Measurements from ENCODE around the gene UBQLN2.
"Not testable (repeated sequence)": the region's sequence is repeated elsewhere in the genome, so short reads cannot be mapped to it uniquely, and the experiment has no call there.

The UBQLN2 gene

GRCh38 chrX:56563231-56564161 lies at the start of gene UBQLN2:
Gene UBQLN2 (plus strand): TSS chrX:56563627. CDS start chrX:56563874, 247 bp downstream.
- peak; percentile 85 for DNase-seq

DNA sequence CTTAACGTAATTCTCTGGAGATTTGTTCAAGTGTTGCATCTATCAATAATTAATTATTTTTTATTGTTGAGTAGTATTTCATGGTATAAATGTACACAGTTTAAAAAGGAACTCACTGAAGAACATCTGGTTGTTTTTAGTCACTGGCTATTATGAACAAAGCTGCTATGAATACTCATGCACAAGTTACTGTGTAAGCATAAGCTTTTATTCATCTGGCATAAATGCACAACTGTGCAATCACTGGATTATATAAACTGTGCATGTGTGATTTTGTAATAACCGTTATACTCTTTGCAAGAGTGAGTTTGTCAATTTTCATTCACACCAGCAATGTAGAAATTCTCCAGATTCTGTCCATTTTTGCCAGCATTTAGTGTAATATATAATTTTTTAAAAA lies 43.8 kb upstream of the UBQLN2 start:
- DNase-seq = no peak

DNA sequence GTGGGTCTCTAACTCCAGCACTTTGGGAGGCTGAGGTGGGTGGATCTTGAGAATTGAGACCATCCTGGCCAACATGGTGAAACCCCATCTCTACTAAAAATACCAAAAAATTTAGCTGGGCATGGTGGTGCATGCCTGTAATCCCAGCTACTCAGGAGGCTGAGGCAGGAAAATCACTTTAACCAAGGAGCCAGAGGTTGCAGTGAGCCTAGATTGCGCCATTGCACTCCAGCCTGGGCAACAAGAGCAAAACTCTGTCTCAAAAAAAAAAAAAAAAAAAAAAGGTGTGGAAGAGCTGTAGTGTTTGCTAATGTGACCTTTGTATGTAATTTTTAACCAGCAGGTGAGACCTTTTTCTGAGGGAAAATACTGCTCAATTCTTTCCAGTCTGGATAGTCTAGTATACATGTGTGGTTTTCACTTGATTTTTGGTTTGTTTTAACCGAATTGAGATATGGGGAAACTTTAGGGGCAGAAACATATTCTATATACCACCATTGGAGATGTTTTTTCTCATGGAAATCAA lies 33.9 kb upstream of the UBQLN2 start:
- not testable (repeated sequence) for DNase-seq

- DNase-seq = no peak
These were observed 33.4 kb upstream of the UBQLN2 start for GRCh38 chrX:56530011-56530410.

- DNase-seq = no peak
These were observed 12.8 kb upstream of the UBQLN2 start for GRCh38 chrX:56550667-56551066.

DNA sequence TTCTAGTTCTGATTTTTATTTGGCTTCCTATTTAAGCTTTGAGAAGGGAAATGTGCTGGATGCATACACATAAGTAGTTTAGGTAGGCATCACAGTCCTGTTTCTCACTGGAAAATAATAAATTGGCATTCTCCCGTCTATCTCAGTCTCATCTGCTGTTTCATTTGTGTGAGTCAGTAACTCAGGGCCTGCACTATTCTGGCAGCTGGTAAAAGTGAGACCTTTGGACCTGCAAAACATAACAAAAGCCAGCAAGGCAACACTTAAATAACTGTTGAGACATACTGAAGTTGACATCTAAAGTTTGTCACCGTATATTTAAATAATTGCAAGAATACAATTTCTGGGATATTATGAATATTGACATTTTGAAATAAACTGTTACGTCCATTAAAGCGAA lies 8.6 kb upstream of the UBQLN2 start:
- DNase-seq = no peak

GRCh38 chrX:56557376-56557929 lies 6.0 kb upstream of the UBQLN2 start:
- DNase-seq = no peak

DNA sequence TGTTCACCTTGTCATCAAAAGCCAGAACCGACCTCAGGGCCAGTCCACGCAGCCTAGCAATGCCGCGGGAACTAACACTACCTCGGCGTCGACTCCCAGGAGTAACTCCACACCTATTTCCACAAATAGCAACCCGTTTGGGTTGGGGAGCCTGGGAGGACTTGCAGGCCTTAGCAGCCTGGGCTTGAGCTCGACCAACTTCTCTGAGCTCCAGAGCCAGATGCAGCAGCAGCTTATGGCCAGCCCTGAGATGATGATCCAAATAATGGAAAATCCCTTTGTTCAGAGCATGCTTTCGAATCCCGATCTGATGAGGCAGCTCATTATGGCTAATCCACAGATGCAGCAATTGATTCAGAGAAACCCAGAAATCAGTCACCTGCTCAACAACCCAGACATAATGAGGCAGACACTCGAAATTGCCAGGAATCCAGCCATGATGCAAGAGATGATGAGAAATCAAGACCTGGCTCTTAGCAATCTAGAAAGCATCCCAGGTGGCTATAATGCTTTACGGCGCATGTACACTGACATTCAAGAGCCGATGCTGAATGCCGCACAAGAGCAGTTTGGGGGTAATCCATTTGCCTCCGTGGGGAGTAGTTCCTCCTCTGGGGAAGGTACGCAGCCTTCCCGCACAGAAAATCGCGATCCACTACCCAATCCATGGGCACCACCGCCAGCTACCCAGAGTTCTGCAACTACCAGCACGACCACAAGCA lies 898 bp downstream of the UBQLN2 start:
- peak; percentile 31 for DNase-seq

- peak; percentile 3 for DNase-seq
These were observed 1.8 kb downstream of the UBQLN2 start for GRCh38 chrX:56564921-56565840.

DNA sequence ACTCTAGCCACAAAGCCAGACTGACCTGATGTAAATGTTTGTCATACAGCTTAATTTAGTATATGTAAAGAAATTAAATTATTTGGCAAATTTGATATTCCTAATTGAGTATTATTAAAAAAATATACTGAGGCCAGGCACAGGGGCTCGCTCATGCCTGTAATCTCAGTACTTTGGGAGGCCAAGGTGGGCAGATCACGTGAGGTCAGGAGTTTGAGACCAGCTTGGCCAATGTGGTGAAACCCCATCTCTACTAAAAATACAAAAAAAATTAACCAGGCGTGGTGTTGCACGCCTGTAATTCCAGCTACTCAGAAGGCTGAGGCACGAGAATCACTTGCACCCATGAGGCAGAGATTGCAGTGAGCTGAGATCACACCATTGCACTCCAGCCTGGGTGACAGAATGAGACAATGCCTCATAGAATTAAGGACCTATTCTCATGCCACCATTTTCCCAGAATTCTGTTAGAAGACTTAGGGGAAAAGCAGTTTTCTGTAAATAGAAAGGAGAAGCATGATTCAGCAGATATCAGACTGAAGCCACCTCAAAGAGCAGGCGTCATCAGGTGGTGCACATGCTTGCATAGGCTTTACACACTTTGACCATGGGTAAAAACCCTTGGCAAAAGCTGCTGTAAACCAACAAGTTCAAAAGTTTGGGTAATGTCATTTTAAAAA lies 6.1 kb downstream of the UBQLN2 start:
- no peak for DNase-seq

GRCh38 chrX:56572975-56573374 lies 9.5 kb downstream of the UBQLN2 start:
- DNase-seq = no peak

DNA sequence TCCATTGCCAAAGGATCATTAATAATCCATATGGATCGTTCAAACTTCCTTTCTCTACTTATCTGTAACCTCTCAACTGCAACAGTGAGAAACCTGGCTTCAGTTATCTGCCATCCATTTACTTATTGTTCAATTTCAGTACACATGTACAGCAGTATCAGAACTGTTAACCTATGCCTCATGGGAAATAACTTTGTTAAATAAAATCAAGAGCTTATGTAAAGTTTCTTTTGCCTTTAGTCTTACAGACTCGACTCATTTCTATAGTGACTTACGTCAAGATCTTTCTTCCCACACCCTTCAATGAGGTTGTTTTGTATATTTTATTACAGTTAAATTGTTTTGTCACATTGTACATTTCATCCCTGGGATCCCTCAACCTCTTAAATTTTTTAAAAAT lies 11.4 kb downstream of the UBQLN2 start:
- DNase-seq = no peak

GRCh38 chrX:56576721-56577120 lies 13.3 kb downstream of the UBQLN2 start:
- no peak for DNase-seq

- DNase-seq = no peak
These were observed 25.2 kb downstream of the UBQLN2 start for GRCh38 chrX:56588397-56589188.

DNA sequence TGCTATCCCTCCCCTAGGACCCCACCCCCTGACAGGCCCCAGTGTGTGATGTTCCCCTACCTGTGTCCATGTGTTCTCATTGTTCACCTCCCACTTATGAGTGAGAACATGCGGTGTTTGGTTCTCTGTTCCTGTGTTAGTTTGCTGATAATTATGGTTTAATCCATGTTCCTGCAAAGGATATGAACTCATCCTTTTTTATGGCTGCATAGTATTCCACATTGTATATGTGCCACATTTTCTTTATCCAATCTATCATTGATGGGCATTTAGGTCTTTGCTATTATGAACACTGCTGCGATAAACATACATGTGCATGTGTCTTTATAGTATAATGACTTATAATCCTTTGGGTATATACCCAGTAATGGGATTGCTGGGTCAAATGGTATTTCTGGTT lies 28.4 kb downstream of the UBQLN2 start:
- not testable (repeated sequence) for DNase-seq

GRCh38 chrX:56600141-56600540 lies 36.7 kb downstream of the UBQLN2 start:
- DNase-seq = no peak

DNA sequence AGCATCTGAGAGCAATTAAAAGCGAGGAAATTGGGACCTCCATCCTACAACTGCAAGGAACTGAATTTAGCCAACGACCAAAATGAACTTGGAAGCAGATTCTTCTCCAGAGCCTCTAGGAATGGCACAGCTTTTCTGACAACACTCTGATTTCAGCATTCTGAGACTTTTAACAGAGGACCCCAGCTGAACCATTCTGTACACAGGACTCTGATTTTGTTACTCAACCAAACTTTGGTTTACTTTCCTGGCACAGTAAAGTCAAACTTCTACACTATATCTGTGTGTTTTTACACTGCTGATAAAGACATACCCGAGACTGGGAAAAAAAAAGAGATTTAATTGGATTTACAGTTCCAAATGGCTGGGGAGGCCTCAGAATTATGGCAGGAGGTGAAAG lies 37.6 kb downstream of the UBQLN2 start:
- DNase-seq = no peak

DNA sequence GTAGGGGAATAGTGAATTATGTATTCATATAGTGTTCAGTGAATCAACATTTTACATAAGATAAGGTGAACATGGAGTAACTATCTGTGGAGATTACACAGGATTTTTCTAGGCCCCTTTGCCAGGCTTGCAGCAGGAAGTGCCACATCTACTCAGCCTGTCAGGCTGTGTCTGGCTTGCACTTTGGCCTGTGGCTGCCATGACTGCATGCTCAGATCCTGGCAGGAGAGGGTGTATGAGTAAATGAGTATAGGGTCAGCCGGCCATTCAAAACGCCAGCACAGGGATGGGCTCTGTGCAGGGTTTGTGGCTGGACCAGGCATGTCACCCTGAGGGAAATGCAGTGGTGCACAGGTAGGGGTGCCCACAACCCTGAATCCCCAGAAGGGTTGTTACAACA lies 51.9 kb downstream of the UBQLN2 start:
- DNase-seq = no peak

Measured in fibroblast of skin of right quadriceps (primary cell).